Measurements from ENCODE around the gene NFKBIB. TPM values are rescaled to one million over a fixed set of nuclear protein-coding genes. Genes with fewer than 3 reads are reported as not detected.

Gene NFKBIB
- total RNA-seq, 4 donors from 2014 or later = 18.5 to 37.6 (median 26.8) TPM

- Histone ChIP-seq H3K27ac (no peak overlapping the region), H3K4me1 (no peaks in the 10 kb centered on the region), H3K9me3 (no peaks in the 10 kb centered on the region), H3K27me3 (no peaks in the 10 kb centered on the region), H3K4me3 (no peak overlapping the region), H3K36me3 (peaks cover 0 to 33% of the 10 kb centered on the region in 2 donors)
- WGBS, 2 donors (ENCODE audit: low coverage in 1 of 2) = 80 to 88% methylated on average over 3 to 5 of the region's 13 CpGs
- ATAC-seq = no peak
- TF ChIP-seq CTCF (IDR thresholded peaks at IDR 0.05) (no peak), POLR2A (IDR thresholded peaks at IDR 0.05) (no peak), POLR2AphosphoS5 (IDR thresholded peaks at IDR 0.05) (no peak), EP300 (IDR thresholded peaks at IDR 0.05) (no peak)
Measured at GRCh38 chr19:38917921-38918491, 18.2 kb downstream of the NFKBIB start.

- no peaks in the 10 kb centered on the region for H3K27me3 ChIP-seq
- no peak for ATAC-seq
- TF ChIP-seq POLR2A (IDR thresholded peaks at IDR 0.05) (no peak), EP300 (IDR thresholded peaks at IDR 0.05) (no peak), POLR2AphosphoS5 (IDR thresholded peaks at IDR 0.05) (no peak), CTCF (IDR thresholded peaks at IDR 0.05) (no peak)
- no peaks in the 10 kb centered on the region for H3K4me1 ChIP-seq
- H3K9me3 ChIP-seq = no peaks in the 10 kb centered on the region
- WGBS, 2 donors (ENCODE audit: low coverage in 1 of 2) = 71% methylated on average over 1 of the region's 10 CpGs; no CpG with 5 or more reads in 1 of the 2 donors
- H3K4me3 ChIP-seq = no peak overlapping the region
- H3K27ac ChIP-seq = no peak overlapping the region
- peaks cover 0 to 35% of the 10 kb centered on the region in 2 donors for H3K36me3 ChIP-seq
Measured at GRCh38 chr19:38918526-38918925, 18.8 kb downstream of the NFKBIB start.

- H3K9me3 ChIP-seq = no peaks in the 10 kb centered on the region
- no peaks in the 10 kb centered on the region for H3K4me1 ChIP-seq
- 41 to 42% methylated on average over 9 to 10 of the region's 21 CpGs for WGBS, 2 donors (ENCODE audit: low coverage in 1 of 2)
- no peak overlapping the region for H3K27ac ChIP-seq
- no peaks in the 10 kb centered on the region for H3K27me3 ChIP-seq
- no peak overlapping the region for H3K4me3 ChIP-seq
- ATAC-seq = no peak
- TF ChIP-seq POLR2A (IDR thresholded peaks at IDR 0.05) (no peak), EP300 (IDR thresholded peaks at IDR 0.05) (no peak), CTCF (IDR thresholded peaks at IDR 0.05) (no peak), POLR2AphosphoS5 (IDR thresholded peaks at IDR 0.05) (no peak)
- H3K36me3 ChIP-seq = peaks cover 0 to 45% of the 10 kb centered on the region in 2 donors
Measured at GRCh38 chr19:38919837-38920601, 20.2 kb downstream of the NFKBIB start.

- no peak for ATAC-seq
- TF ChIP-seq EP300 (IDR thresholded peaks at IDR 0.05) (no peak), CTCF (IDR thresholded peaks at IDR 0.05) (no peak), POLR2A (IDR thresholded peaks at IDR 0.05) (no peak), POLR2AphosphoS5 (IDR thresholded peaks at IDR 0.05) (no peak)
- 63 to 76% methylated on average over 2 to 9 of the region's 14 CpGs for WGBS, 2 donors (ENCODE audit: low coverage in 1 of 2)
Measured at GRCh38 chr19:38920602-38921419, 21.0 kb downstream of the NFKBIB start.

More at GRCh38 chr19:38920602-38921419, 21.0 kb downstream of the NFKBIB start:
- Histone ChIP-seq H3K4me3 (no peak overlapping the region), H3K9me3 (no peaks in the 10 kb centered on the region), H3K27me3 (no peaks in the 10 kb centered on the region), H3K36me3 (peaks cover 0 to 45% of the 10 kb centered on the region in 2 donors), H3K27ac (no peak overlapping the region), H3K4me1 (no peaks in the 10 kb centered on the region)
